Testis (tissue), 2 donors: ENCODE results near the gene SPEN.

Experiments
- POLR2A ChIP-seq: fragments of 450-650 bp; IDR thresholded peaks from one replicate; pipeline ENCODE4 v1.6.1; 2017; ENCODE audit warnings: antibody characterized with exemption, mild to moderate bottlenecking, moderate library complexity
- TF ChIP-seq, protein P1 (sequence below), 3 experiments: fragments of 450-650 bp in 2 of 3; fragments of 200-600 bp in 1 of 3; sonication (generic) in 1 of 3; IDR thresholded peaks; one replicate each; pipeline ENCODE4 v1.5.1; 2016 to 2019; ENCODE audit warnings: antibody characterized with exemption in 3 of 3, mild to moderate bottlenecking in 2 of 3, moderate library complexity in 1 of 3

GRCh38 chr1:15908597-15908996 lies 61.1 kb downstream of the SPEN start:
- TF ChIP-seq, protein P1, sequence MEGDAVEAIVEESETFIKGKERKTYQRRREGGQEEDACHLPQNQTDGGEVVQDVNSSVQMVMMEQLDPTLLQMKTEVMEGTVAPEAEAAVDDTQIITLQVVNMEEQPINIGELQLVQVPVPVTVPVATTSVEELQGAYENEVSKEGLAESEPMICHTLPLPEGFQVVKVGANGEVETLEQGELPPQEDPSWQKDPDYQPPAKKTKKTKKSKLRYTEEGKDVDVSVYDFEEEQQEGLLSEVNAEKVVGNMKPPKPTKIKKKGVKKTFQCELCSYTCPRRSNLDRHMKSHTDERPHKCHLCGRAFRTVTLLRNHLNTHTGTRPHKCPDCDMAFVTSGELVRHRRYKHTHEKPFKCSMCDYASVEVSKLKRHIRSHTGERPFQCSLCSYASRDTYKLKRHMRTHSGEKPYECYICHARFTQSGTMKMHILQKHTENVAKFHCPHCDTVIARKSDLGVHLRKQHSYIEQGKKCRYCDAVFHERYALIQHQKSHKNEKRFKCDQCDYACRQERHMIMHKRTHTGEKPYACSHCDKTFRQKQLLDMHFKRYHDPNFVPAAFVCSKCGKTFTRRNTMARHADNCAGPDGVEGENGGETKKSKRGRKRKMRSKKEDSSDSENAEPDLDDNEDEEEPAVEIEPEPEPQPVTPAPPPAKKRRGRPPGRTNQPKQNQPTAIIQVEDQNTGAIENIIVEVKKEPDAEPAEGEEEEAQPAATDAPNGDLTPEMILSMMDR (IDR thresholded peaks at IDR 0.05), result no peak
- no peak for TF ChIP-seq POLR2A
